GM23338 (cell line): ENCODE measurements around the gene STX17. TPM values are rescaled to one million over a fixed set of nuclear protein-coding genes. Genes with fewer than 3 reads are reported as not detected.

ENCODE experiments used
- ATAC-seq: fragments of 200-7000 bp; cut with Tn5 transposase; 3 replicates; pipeline ENCODE4 v1.9.1; 2020
- DNase-seq: peaks from one replicate; pipeline ENCODE4 v3.0.0-alpha.2; 2015; ENCODE audit warnings: low spot score
- H2AFZ ChIP-seq: fragments of 200-600 bp; sonication (generic); 2 replicates; pipeline ENCODE4 v1.8.0; 2016; ENCODE audit warnings: antibody characterized with exemption, mild to moderate bottlenecking, moderate library complexity
- H3F3A ChIP-seq: fragments of 200-600 bp; sonication (generic); replicated peaks from 2 replicates; pipeline ENCODE4 v1.8.0; 2017; ENCODE audit warnings: antibody characterized with exemption, mixed run types, low read depth
- H3K27ac ChIP-seq: fragments of 200-600 bp; sonication (generic); 2 replicates; pipeline ENCODE4 v1.6.1; 2016; ENCODE audit warnings: low read depth
- H3K27me3 ChIP-seq: fragments of 200-600 bp; sonication (generic); 2 replicates; pipeline ENCODE4 v1.8.0; 2016; ENCODE audit warnings: mild to moderate bottlenecking, mixed run types, moderate library complexity; ENCODE audit not compliant: insufficient read depth
- H3K36me3 ChIP-seq: fragments of 200-600 bp; sonication (generic); 2 replicates; pipeline ENCODE4 v1.8.0; 2016; ENCODE audit warnings: mild to moderate bottlenecking; ENCODE audit not compliant: insufficient read depth
- H3K4me1 ChIP-seq: fragments of 200-600 bp; sonication (generic); 2 replicates; pipeline ENCODE4 v1.8.0; 2016; ENCODE audit warnings: mild to moderate bottlenecking, moderate library complexity; ENCODE audit not compliant: insufficient read depth
- H3K4me2 ChIP-seq: fragments of 200-600 bp; sonication (generic); 2 replicates; pipeline ENCODE4 v1.7.1; 2017; ENCODE audit warnings: mixed run types
- H3K4me3 ChIP-seq: fragments of 200-600 bp; sonication (generic); 2 replicates; pipeline ENCODE4 v1.6.1; 2016; ENCODE audit warnings: mixed run types
- H3K79me2 ChIP-seq: fragments of 200-600 bp; sonication (generic); replicated peaks from 2 replicates; pipeline ENCODE4 v1.8.0; 2017; ENCODE audit warnings: mild to moderate bottlenecking; ENCODE audit not compliant: insufficient read depth
- H3K9me2 ChIP-seq: fragments of 200-600 bp; sonication (generic); 2 replicates; pipeline ENCODE4 v1.8.0; 2017; ENCODE audit not compliant: insufficient read depth
- H4K20me1 ChIP-seq: fragments of 200-600 bp; sonication (generic); replicated peaks from 2 replicates; pipeline ENCODE4 v1.8.0; 2017; ENCODE audit warnings: mild to moderate bottlenecking; ENCODE audit not compliant: insufficient read depth
- H3K27ac Mint-ChIP-seq: 2 replicates; pipeline ENCODE4 v1.8.0; 2020; ENCODE audit warnings: inconsistent platforms, mild to moderate bottlenecking, moderate library complexity, mixed read lengths
- H3K27me3 Mint-ChIP-seq: 3 replicates; pipeline ENCODE4 v1.8.0; 2022; ENCODE audit warnings: low read depth, mild to moderate bottlenecking, moderate library complexity, mixed read lengths, inconsistent platforms; ENCODE audit not compliant: insufficient read depth, poor library complexity
- H3K36me3 Mint-ChIP-seq: 3 replicates; pipeline ENCODE4 v1.8.0; 2021; ENCODE audit warnings: low read depth, mild to moderate bottlenecking, inconsistent platforms, moderate library complexity, mixed read lengths
- H3K4me1 Mint-ChIP-seq: 3 replicates; pipeline ENCODE4 v1.8.0; 2020; ENCODE audit warnings: mild to moderate bottlenecking, inconsistent platforms, mixed read lengths
- H3K4me3 Mint-ChIP-seq: 3 replicates; pipeline ENCODE4 v1.8.0; 2021; ENCODE audit warnings: moderate library complexity, mild to moderate bottlenecking, inconsistent platforms, mixed read lengths
- H3K9me3 Mint-ChIP-seq: 3 replicates; pipeline ENCODE4 v1.8.0; 2020; ENCODE audit warnings: moderate library complexity, mild to moderate bottlenecking, inconsistent platforms, mixed read lengths
- CREB1 ChIP-seq: fragments of 250-450 bp; sonication (Bioruptor Pico); IDR thresholded peaks from 2 replicates; pipeline ENCODE4 v1.5.0; 2020; ENCODE audit warnings: low read depth, mild to moderate bottlenecking, moderate library complexity
- CTCF ChIP-seq, 2 experiments: fragments of 200-600 bp in 1 of 2; sonication (generic) in 1 of 2; conservative IDR thresholded peaks; 2 replicates each; pipeline versions ENCODE4 v1.5.1 to v1.6.1; 2016 to 2017; ENCODE audit warnings: antibody characterized with exemption in 2 of 2, low read depth in 2 of 2, mild to moderate bottlenecking in 2 of 2, moderate library complexity in 1 of 2
- EZH2phosphoT487 ChIP-seq: fragments of 200-600 bp; sonication (generic); IDR thresholded peaks from one replicate; pipeline ENCODE4 v1.8.1; 2018; ENCODE audit warnings: antibody characterized with exemption; ENCODE audit not compliant: unreplicated experiment
- JUNB ChIP-seq: IDR thresholded peaks from one replicate; pipeline ENCODE4 v1.6.1; 2016; ENCODE audit warnings: antibody characterized with exemption; ENCODE audit not compliant: unreplicated experiment
- POLR2AphosphoS5 ChIP-seq: IDR thresholded peaks from 2 replicates; pipeline ENCODE4 v1.6.1; 2016; ENCODE audit warnings: antibody characterized with exemption, low read depth
- REST ChIP-seq: IDR thresholded peaks from one replicate; pipeline ENCODE4 v1.6.1; 2018; ENCODE audit warnings: antibody characterized with exemption; ENCODE audit not compliant: unreplicated experiment
- ZNF331 ChIP-seq: fragments of 250-450 bp; sonication (Bioruptor Pico); IDR thresholded peaks from 2 replicates; pipeline ENCODE4 v1.5.0; 2020; ENCODE audit warnings: low read depth, mild to moderate bottlenecking, moderate library complexity
- polyA plus RNA-seq: library from polyadenylated mRNA; unstranded; fragments of >200 nt; fragmentation: Nextera tagmentation; extraction: Ambion mirVana; gene quantifications from 2 replicates; pipeline ENCODE4 v1.2.1, GENCODE V29; 2016
- total RNA-seq: library from RNA; depleted of rRNA; stranded (reverse); fragments of >200 nt; shearing (Covaris generic); gene quantifications from 2 replicates; pipeline ENCODE4 v1.2.3, GENCODE V29; 2014
- TF ChIP-seq, protein P1 (sequence below): fragments of 250-450 bp; sonication (Bioruptor Pico); IDR thresholded peaks from 2 replicates; pipeline ENCODE4 v1.5.0; 2020; ENCODE audit warnings: mild to moderate bottlenecking, moderate library complexity

STX17 gene
- total and polyA plus RNA-seq, 2 experiments from 2014 or later, result 12.9 to 24.2 TPM

GRCh38 chr9:99921875-99922710 is 15.6 kb downstream of the STX17 start:
- Histone ChIP-seq H3K27me3 (no peaks in the 10 kb centered on the region), H3K27ac (no peak overlapping the region), H3K4me3 (no peak overlapping the region), H3K36me3 (0 out of 2 replicates have a peak, but pooled peaks cover 7% of the 10 kb centered on the region), H3K4me2 (no peak overlapping the region), H3F3A (no peaks in the 10 kb centered on the region), H3K4me1 (peaks cover 36% of the 10 kb centered on the region), H3K9me2 (peaks cover 6% of the 10 kb centered on the region; the same call in 1 of the 2 replicates), H4K20me1 (no peaks in the 10 kb centered on the region), H2AFZ (no peak overlapping the region), H3K79me2 (no peaks in the 10 kb centered on the region)
- H3K27me3 Mint-ChIP-seq, result peaks cover 1% of the 10 kb centered on the region
- H3K27ac Mint-ChIP-seq, result no peak overlapping the region
- no peak for ATAC-seq
- peaks cover 31% of the 10 kb centered on the region for H3K9me3 Mint-ChIP-seq
- no peak overlapping the region for H3K4me3 Mint-ChIP-seq
- peaks cover 57% of the 10 kb centered on the region for H3K36me3 Mint-ChIP-seq
- DNase-seq, result no peak
- TF ChIP-seq CTCF (conservative IDR thresholded peaks at IDR 0.05; ENCODE audit: low read depth in 2 of 2) (no peak), POLR2AphosphoS5 (no peak), ZNF331 (CRISPR knock-in tag) (no peak)
- H3K4me1 Mint-ChIP-seq, result peaks cover 27% of the 10 kb centered on the region

GRCh38 chr9:99922711-99923030 is 16.2 kb downstream of the STX17 start:
- DNase-seq (no peak), ATAC-seq (no peak)
- Histone ChIP-seq H2AFZ (no peak overlapping the region), H3K4me1 (peaks cover 31% of the 10 kb centered on the region), H3K27ac (no peak overlapping the region), H3K27me3 (no peaks in the 10 kb centered on the region), H3K4me2 (no peak overlapping the region), H3K9me2 (peaks cover 6% of the 10 kb centered on the region; the same call in 1 of the 2 replicates), H3K4me3 (no peak overlapping the region), H4K20me1 (no peaks in the 10 kb centered on the region), H3K36me3 (0 out of 2 replicates have a peak, but pooled peaks cover 7% of the 10 kb centered on the region), H3K79me2 (no peaks in the 10 kb centered on the region), H3F3A (no peaks in the 10 kb centered on the region)
- Mint-ChIP-seq H3K36me3 (peaks cover 55% of the 10 kb centered on the region), H3K4me1 (peaks cover 27% of the 10 kb centered on the region), H3K27ac (no peak overlapping the region), H3K4me3 (no peak overlapping the region), H3K9me3 (peaks cover 31% of the 10 kb centered on the region), H3K27me3 (peaks cover 1% of the 10 kb centered on the region)
- TF ChIP-seq POLR2AphosphoS5, result no peak
- no peak for TF ChIP-seq EZH2phosphoT487
- TF ChIP-seq, protein P1, sequence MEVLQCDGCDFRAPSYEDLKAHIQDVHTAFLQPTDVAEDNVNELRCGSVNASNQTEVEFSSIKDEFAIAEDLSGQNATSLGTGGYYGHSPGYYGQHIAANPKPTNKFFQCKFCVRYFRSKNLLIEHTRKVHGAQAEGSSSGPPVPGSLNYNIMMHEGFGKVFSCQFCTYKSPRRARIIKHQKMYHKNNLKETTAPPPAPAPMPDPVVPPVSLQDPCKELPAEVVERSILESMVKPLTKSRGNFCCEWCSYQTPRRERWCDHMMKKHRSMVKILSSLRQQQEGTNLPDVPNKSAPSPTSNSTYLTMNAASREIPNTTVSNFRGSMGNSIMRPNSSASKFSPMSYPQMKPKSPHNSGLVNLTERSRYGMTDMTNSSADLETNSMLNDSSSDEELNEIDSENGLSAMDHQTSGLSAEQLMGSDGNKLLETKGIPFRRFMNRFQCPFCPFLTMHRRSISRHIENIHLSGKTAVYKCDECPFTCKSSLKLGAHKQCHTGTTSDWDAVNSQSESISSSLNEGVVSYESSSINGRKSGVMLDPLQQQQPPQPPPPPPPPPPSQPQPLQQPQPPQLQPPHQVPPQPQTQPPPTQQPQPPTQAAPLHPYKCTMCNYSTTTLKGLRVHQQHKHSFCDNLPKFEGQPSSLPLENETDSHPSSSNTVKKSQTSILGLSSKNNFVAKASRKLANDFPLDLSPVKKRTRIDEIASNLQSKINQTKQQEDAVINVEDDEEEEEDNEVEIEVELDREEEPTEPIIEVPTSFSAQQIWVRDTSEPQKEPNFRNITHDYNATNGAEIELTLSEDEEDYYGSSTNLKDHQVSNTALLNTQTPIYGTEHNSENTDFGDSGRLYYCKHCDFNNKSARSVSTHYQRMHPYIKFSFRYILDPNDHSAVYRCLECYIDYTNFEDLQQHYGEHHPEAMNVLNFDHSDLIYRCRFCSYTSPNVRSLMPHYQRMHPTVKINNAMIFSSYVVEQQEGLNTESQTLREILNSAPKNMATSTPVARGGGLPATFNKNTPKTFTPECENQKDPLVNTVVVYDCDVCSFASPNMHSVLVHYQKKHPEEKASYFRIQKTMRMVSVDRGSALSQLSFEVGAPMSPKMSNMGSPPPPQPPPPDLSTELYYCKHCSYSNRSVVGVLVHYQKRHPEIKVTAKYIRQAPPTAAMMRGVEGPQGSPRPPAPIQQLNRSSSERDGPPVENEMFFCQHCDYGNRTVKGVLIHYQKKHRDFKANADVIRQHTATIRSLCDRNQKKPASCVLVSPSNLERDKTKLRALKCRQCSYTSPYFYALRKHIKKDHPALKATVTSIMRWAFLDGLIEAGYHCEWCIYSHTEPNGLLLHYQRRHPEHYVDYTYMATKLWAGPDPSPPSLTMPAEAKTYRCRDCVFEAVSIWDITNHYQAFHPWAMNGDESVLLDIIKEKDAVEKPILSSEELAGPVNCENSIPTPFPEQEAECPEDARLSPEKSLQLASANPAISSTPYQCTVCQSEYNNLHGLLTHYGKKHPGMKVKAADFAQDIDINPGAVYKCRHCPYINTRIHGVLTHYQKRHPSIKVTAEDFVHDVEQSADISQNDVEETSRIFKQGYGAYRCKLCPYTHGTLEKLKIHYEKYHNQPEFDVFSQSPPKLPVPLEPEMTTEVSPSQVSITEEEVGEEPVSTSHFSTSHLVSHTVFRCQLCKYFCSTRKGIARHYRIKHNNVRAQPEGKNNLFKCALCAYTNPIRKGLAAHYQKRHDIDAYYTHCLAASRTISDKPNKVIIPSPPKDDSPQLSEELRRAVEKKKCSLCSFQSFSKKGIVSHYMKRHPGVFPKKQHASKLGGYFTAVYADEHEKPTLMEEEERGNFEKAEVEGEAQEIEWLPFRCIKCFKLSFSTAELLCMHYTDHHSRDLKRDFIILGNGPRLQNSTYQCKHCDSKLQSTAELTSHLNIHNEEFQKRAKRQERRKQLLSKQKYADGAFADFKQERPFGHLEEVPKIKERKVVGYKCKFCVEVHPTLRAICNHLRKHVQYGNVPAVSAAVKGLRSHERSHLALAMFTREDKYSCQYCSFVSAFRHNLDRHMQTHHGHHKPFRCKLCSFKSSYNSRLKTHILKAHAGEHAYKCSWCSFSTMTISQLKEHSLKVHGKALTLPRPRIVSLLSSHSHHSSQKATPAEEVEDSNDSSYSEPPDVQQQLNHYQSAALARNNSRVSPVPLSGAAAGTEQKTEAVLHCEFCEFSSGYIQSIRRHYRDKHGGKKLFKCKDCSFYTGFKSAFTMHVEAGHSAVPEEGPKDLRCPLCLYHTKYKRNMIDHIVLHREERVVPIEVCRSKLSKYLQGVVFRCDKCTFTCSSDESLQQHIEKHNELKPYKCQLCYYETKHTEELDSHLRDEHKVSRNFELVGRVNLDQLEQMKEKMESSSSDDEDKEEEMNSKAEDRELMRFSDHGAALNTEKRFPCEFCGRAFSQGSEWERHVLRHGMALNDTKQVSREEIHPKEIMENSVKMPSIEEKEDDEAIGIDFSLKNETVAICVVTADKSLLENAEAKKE (CRISPR knock-in tag), result no peak
- no peak for TF ChIP-seq REST
- TF ChIP-seq CREB1, result no peak
- no peak for TF ChIP-seq JUNB
